Measurements from ENCODE around the gene DOC2A. TPM values are rescaled to one million over a fixed set of nuclear protein-coding genes. Genes with fewer than 3 reads are reported as not detected.

The DOC2A gene
- total RNA-seq, 1 donor from 2014 or later: 2.2 TPM

- no peak for TF ChIP-seq POLR2AphosphoS5 (IDR thresholded peaks at IDR 0.05; ENCODE audit: insufficient read depth in 1 of 2, low read depth in 1 of 2)
- no peak for TF ChIP-seq POLR2A (IDR thresholded peaks at IDR 0.05)
- no peak for TF ChIP-seq CTCF (IDR thresholded peaks at IDR 0.05)
Measured at GRCh38 chr16:29975811-29976511, 34.9 kb downstream of the DOC2A start.

GRCh38 chr16:29975134-29975538 lies 35.7 kb downstream of the DOC2A start:
- TF ChIP-seq POLR2A (IDR thresholded peaks at IDR 0.05) (no peak), POLR2AphosphoS5 (IDR thresholded peaks at IDR 0.05; ENCODE audit: insufficient read depth in 1 of 2, low read depth in 1 of 2) (no peak), CTCF (IDR thresholded peaks at IDR 0.05) (no peak)
- H3K4me3 ChIP-seq: peak overlapping the region; percentile 58 to 80
- no peaks in the 10 kb centered on the region for H3K9me3 ChIP-seq
- peaks cover 0 to 33% of the 10 kb centered on the region in 2 donors for H3K36me3 ChIP-seq
- no peaks in the 10 kb centered on the region for H3K27me3 ChIP-seq
- DNase-seq (ENCODE audit: extremely low spot score in 2 of 2): no peak
- peaks cover 39% of the 10 kb centered on the region for H3K4me1 ChIP-seq
- H3K27ac ChIP-seq: peak overlapping the region; percentile 80
- intact Hi-C loops (cut with DNase I): loop anchor here (2.0 kb wide), 1 partner anchor 20 kb away; the partner anchor contains the start of gene HIRIP3

More at GRCh38 chr16:29975811-29976511, 34.9 kb downstream of the DOC2A start:
- H3K4me3 ChIP-seq: peak overlapping the region; percentile 58 to 80
- H3K4me1 ChIP-seq: peaks cover 39% of the 10 kb centered on the region
- peaks cover 0 to 41% of the 10 kb centered on the region in 2 donors for H3K36me3 ChIP-seq
- H3K27me3 ChIP-seq: no peaks in the 10 kb centered on the region
- H3K9me3 ChIP-seq: no peaks in the 10 kb centered on the region
- intact Hi-C loops (cut with DNase I): loop anchor here (2.0 kb wide), 1 partner anchor 19 kb away; the partner anchor contains the start of gene HIRIP3
- no peak for DNase-seq (ENCODE audit: extremely low spot score in 2 of 2)
- H3K27ac ChIP-seq: peak overlapping the region; percentile 80

GRCh38 chr16:29974291-29975133 lies 36.3 kb downstream of the DOC2A start:
- Histone ChIP-seq H3K27me3 (no peaks in the 10 kb centered on the region), H3K36me3 (peaks cover 0 to 26% of the 10 kb centered on the region in 2 donors), H3K27ac (peak overlapping the region; percentile 80), H3K4me3 (peak overlapping the region; percentile 58 to 80), H3K9me3 (no peaks in the 10 kb centered on the region), H3K4me1 (peaks cover 39% of the 10 kb centered on the region)
- TF ChIP-seq POLR2AphosphoS5 (IDR thresholded peaks at IDR 0.05; ENCODE audit: insufficient read depth in 1 of 2, low read depth in 1 of 2) (no peak), CTCF (IDR thresholded peaks at IDR 0.05) (no peak), POLR2A (IDR thresholded peaks at IDR 0.05) (no peak)
- intact Hi-C loops (cut with DNase I): loop anchor here (2.0 kb wide), 1 partner anchor 20 kb away; the partner anchor contains the start of gene HIRIP3
- DNase-seq (ENCODE audit: extremely low spot score in 2 of 2): no peak

- DNase-seq (ENCODE audit: extremely low spot score in 2 of 2): peak in 1 of 2 donors; percentile 99
- Histone ChIP-seq H3K27ac (peak within 1 kb of the TSS; percentile 80), H3K36me3 (peaks cover 0 to 23% of the 10 kb centered on the region in 2 donors), H3K4me3 (peak within 1 kb of the TSS; percentile 58 to 80), H3K4me1 (peaks cover 39% of the 10 kb centered on the region), H3K9me3 (no peaks in the 10 kb centered on the region), H3K27me3 (no peaks in the 10 kb centered on the region)
- intact Hi-C loops (cut with DNase I): loop anchor here (2.0 kb wide), 1 partner anchor 21 kb away; the partner anchor contains the start of gene HIRIP3
- TF ChIP-seq POLR2A (IDR thresholded peaks at IDR 0.05) (peak in 1 of 2 donors; percentile 85), POLR2AphosphoS5 (IDR thresholded peaks at IDR 0.05; ENCODE audit: insufficient read depth in 1 of 2, low read depth in 1 of 2) (peak; percentile 88 to 95), CTCF (IDR thresholded peaks at IDR 0.05) (peak in 1 of 3 experiments; percentile 7)
Measured at GRCh38 chr16:29973384-29974246, 37.2 kb downstream of the DOC2A start, which contains the start of gene TAOK2. TSS of gene TAOK2 (plus strand) at chr16:29973868. CDS start at chr16:29977773, 3,905 bp downstream.
